Activated naive CD8-positive, alpha-beta T cell treated with anti-CD3 and anti-CD28 coated beads, Interleukin-2, amount 10 ng/mL, durations not matched to agents 7 days and 5 days (primary cell): ENCODE results near the gene ANTXR1. TPM values are rescaled to one million over a fixed set of nuclear protein-coding genes. Genes with fewer than 3 reads are reported as not detected.

Experiments
- ATAC-seq: fragments of 150-1000 bp; cut with Tn5 transposase; one replicate; pipeline ENCODE4 v1.10.0; 2021; ENCODE audit warnings: low read depth, moderate library complexity
- POLR2A ChIA-PET: fragments of 350-600 bp; sonication (Branson Sonifier 250); formaldehyde crosslinking; loops from one replicate; lab custom pipeline; 2021; ENCODE audit warnings: antibody characterized with exemption; lab: Charles Lee
- DNase-seq: peaks from one replicate; pipeline ENCODE4 v3.0.0; 2021
- H3K27ac Mint-ChIP-seq: one replicate; pipeline ENCODE4 v1.8.0; 2022; ENCODE audit warnings: mild to moderate bottlenecking, mixed read lengths
- H3K27me3 Mint-ChIP-seq: one replicate; pipeline ENCODE4 v1.8.0; 2022; ENCODE audit warnings: mild to moderate bottlenecking, moderate library complexity, mixed read lengths
- H3K36me3 Mint-ChIP-seq: one replicate; pipeline ENCODE4 v1.8.0; 2021; ENCODE audit warnings: mild to moderate bottlenecking, mixed read lengths
- H3K4me1 Mint-ChIP-seq: one replicate; pipeline ENCODE4 v1.8.0; 2021; ENCODE audit warnings: mixed read lengths
- H3K4me3 Mint-ChIP-seq: one replicate; pipeline ENCODE4 v1.8.0; 2022; ENCODE audit warnings: mild to moderate bottlenecking, moderate library complexity, mixed read lengths
- H3K9me3 Mint-ChIP-seq: one replicate; pipeline ENCODE4 v1.8.0; 2021; ENCODE audit warnings: mixed read lengths
- total RNA-seq, 2 experiments: library from RNA; stranded (reverse); gene quantifications; one replicate each; pipeline ENCODE4 v1.2.3, GENCODE V29; 2021

Gene ANTXR1
- total RNA-seq, 2 experiments from 2014 or later, result 0.09 to 0.11 TPM

- no peak overlapping the region for H3K4me3 Mint-ChIP-seq
- POLR2A ChIA-PET, result no interaction called here
- H3K36me3 Mint-ChIP-seq, result no peaks in the 10 kb centered on the region
- peaks cover 37% of the 10 kb centered on the region for H3K27me3 Mint-ChIP-seq
- DNase-seq, result no peak
- ATAC-seq, result no peak
- no peak overlapping the region for H3K27ac Mint-ChIP-seq
- H3K4me1 Mint-ChIP-seq, result peaks cover 10% of the 10 kb centered on the region
- H3K9me3 Mint-ChIP-seq, result no peaks in the 10 kb centered on the region
These were observed 42.9 kb downstream of the ANTXR1 start for GRCh38 chr2:69055688-69056470.

DNA sequence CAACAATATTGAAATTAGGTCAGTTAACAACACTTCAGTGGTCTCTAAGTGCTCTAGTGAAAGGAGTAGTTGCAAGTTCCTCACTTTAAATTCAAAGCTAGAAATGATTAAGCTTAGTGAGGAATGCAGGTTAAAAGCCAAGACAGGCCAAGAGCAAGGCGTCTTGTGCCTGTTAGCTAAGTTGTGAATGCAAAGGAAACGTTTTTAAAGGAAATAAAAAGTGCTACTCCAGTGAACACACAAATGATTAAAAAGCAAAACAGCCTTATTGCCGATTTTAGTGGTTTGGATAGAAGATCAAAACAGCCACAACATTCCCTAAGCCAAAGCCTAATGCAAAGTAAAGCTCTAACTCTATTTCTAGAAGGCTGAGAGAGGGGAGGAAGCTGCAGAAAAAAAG lies 44.7 kb downstream of the ANTXR1 start:
- Mint-ChIP-seq H3K27ac (no peak overlapping the region), H3K36me3 (no peaks in the 10 kb centered on the region), H3K4me3 (no peak overlapping the region), H3K27me3 (peaks cover 46% of the 10 kb centered on the region), H3K4me1 (peaks cover 10% of the 10 kb centered on the region), H3K9me3 (no peaks in the 10 kb centered on the region)
- ATAC-seq (no peak), DNase-seq (no peak)
- POLR2A ChIA-PET, result no interaction called here

- H3K36me3 Mint-ChIP-seq, result no peaks in the 10 kb centered on the region
- peaks cover 45% of the 10 kb centered on the region for H3K27me3 Mint-ChIP-seq
- H3K4me3 Mint-ChIP-seq, result no peak overlapping the region
- peaks cover 4% of the 10 kb centered on the region for H3K4me1 Mint-ChIP-seq
- peaks cover 3% of the 10 kb centered on the region for H3K9me3 Mint-ChIP-seq
- DNase-seq (no peak), ATAC-seq (no peak)
- H3K27ac Mint-ChIP-seq, result no peak overlapping the region
- POLR2A ChIA-PET, result no interaction called here
These were observed 46.8 kb downstream of the ANTXR1 start for GRCh38 chr2:69059731-69060290.

- POLR2A ChIA-PET, result no interaction called here
- no peaks in the 10 kb centered on the region for H3K4me1 Mint-ChIP-seq
- peaks cover 3% of the 10 kb centered on the region for H3K9me3 Mint-ChIP-seq
- peaks cover 51% of the 10 kb centered on the region for H3K27me3 Mint-ChIP-seq
- no peak overlapping the region for H3K4me3 Mint-ChIP-seq
- DNase-seq (no peak), ATAC-seq (no peak)
- no peak overlapping the region for H3K27ac Mint-ChIP-seq
- H3K36me3 Mint-ChIP-seq, result no peaks in the 10 kb centered on the region
These were observed 48.0 kb downstream of the ANTXR1 start for GRCh38 chr2:69060938-69061501.

DNA sequence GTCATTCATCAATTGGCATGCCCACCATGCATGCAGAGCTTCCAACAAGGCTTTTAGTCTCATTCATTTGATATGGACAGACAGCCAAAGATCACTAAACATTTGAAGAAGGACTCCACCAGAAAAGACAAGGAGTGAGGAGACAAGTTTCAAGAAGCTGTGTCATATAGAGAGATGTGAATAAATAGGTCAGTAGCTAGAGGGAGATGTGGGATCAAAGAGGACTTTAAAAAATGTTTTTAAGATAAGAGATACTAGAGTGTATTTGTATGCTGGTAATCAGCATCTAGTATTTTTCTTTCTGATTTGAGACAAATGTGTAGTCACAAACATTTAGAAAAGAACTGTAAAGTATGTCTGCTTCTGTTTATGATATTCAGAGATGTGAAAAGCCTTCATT lies 48.5 kb downstream of the ANTXR1 start:
- no peak for DNase-seq
- ATAC-seq, result no peak
- Mint-ChIP-seq H3K4me3 (no peak overlapping the region), H3K9me3 (peaks cover 3% of the 10 kb centered on the region), H3K27ac (no peak overlapping the region), H3K4me1 (no peaks in the 10 kb centered on the region), H3K27me3 (peaks cover 55% of the 10 kb centered on the region), H3K36me3 (no peaks in the 10 kb centered on the region)
- POLR2A ChIA-PET, result no interaction called here

DNA sequence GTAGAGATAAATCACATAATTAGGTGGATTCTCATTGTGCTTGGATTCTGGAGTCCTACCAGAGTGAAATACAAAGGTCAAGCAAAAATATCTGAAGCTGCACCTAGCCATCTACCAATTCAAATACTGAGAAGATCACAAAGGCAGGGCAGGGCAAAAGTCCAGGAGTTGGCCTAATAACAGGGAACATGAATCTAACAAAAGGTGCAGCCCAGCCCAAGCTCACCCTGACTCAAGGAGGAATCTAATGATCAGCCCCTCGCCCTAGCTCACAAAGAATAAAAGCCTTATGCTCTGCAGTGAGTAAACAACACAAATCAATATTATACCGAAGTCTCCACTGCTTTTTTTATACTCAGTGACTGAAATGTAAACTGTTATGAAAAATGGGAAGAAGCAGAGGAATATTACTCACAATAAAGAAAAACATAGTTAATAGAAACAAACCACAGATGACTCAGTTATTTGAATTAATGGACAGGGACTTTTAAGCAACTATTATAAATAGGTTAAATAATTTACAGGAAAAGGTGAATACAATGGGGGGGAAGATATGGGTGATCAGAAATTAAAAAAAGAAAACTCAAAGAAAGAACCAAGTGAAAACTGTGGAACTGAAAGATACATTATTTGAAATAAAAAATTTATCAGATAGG lies 49.5 kb downstream of the ANTXR1 start:
- DNase-seq (no peak), ATAC-seq (no peak)
- H3K9me3 Mint-ChIP-seq, result peaks cover 3% of the 10 kb centered on the region
- peaks cover 61% of the 10 kb centered on the region for H3K27me3 Mint-ChIP-seq
- H3K27ac Mint-ChIP-seq, result no peak overlapping the region
- H3K4me3 Mint-ChIP-seq, result no peak overlapping the region
- H3K36me3 Mint-ChIP-seq, result no peaks in the 10 kb centered on the region
- no peaks in the 10 kb centered on the region for H3K4me1 Mint-ChIP-seq
- POLR2A ChIA-PET, result no interaction called here

- DNase-seq (no peak), ATAC-seq (no peak)
- H3K36me3 Mint-ChIP-seq, result no peaks in the 10 kb centered on the region
- H3K9me3 Mint-ChIP-seq, result peaks cover 3% of the 10 kb centered on the region
- POLR2A ChIA-PET, result no interaction called here
- H3K4me3 Mint-ChIP-seq, result no peak overlapping the region
- no peaks in the 10 kb centered on the region for H3K4me1 Mint-ChIP-seq
- H3K27me3 Mint-ChIP-seq, result peaks cover 55% of the 10 kb centered on the region
- H3K27ac Mint-ChIP-seq, result no peak overlapping the region
These were observed 52.9 kb downstream of the ANTXR1 start for GRCh38 chr2:69065735-69066336.

DNA sequence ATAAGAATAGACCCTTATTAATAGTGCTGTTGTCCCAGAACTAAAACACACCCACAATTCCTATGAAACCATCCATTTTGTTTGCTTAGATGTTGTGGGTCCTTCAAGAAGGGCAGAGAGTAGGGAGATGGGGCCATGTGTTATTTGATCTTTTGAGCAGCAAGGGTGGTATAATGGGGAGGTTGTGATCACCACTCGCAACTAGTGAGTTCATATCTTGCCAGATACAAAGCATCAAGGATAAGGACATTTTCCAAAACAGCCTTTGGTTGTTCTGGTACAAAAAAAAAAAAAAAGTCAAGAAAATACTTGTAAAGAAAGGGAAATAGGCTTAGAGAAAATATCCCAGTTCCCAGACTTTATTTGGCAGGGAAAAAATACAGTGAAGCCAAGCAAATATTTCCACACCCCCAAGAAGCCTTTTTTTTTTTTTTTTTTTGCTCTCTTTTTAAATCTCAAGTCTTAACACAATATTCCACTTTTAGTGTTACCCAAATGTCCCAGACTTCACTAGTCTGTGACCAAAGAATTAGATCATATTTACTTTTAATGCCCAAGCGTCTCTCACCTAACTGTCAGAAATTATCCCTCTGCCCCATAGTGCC lies 54.1 kb downstream of the ANTXR1 start:
- POLR2A ChIA-PET, result no interaction called here
- no peaks in the 10 kb centered on the region for H3K36me3 Mint-ChIP-seq

GRCh38 chr2:69067866-69068265 lies 54.9 kb downstream of the ANTXR1 start:
- no peak for ATAC-seq
- POLR2A ChIA-PET, result no interaction called here
- Mint-ChIP-seq H3K36me3 (no peaks in the 10 kb centered on the region), H3K27ac (no peak overlapping the region), H3K27me3 (peaks cover 37% of the 10 kb centered on the region), H3K9me3 (peaks cover 3% of the 10 kb centered on the region), H3K4me1 (no peaks in the 10 kb centered on the region), H3K4me3 (no peak overlapping the region)
- no peak for DNase-seq

More for the DNA sequence above, 54.1 kb downstream of the ANTXR1 start:
- ATAC-seq (no peak), DNase-seq (no peak)
- peaks cover 3% of the 10 kb centered on the region for H3K9me3 Mint-ChIP-seq
- peaks cover 42% of the 10 kb centered on the region for H3K27me3 Mint-ChIP-seq
- no peak overlapping the region for H3K4me3 Mint-ChIP-seq
- H3K4me1 Mint-ChIP-seq, result no peaks in the 10 kb centered on the region
- no peak overlapping the region for H3K27ac Mint-ChIP-seq

GRCh38 chr2:69070969-69071368 lies 58.0 kb downstream of the ANTXR1 start:
- H3K4me1 Mint-ChIP-seq, result no peaks in the 10 kb centered on the region

DNA sequence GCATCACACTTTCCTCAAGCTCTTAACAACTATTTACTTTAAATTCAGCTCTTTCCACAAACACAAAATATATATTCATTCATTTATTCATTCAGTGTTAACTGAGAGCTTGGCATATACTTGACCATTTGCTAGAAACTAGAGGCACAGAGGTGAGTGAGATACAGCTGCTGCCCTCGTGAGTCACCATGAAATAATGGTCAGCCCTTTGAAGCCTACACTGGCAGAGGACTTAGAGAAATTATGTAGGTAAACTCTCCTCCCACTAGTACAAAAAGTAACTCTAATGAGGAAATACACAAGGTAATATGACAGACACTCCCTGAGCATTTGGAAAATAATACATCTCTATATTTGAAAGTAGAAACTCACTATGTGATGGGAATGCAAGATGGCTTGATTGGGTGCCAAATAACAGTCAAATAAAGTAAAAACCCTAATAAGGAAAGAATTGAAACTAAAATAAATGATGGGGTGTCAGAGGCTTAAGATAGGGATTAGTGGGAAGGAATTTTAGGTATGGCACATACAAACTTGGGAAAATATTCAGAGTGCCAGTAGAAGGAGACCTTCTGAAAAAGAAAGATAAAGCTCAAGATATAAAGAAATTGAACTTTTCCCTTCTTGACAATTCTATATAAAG lies 61.1 kb downstream of the ANTXR1 start:
- Mint-ChIP-seq H3K27me3 (peaks cover 16% of the 10 kb centered on the region), H3K36me3 (no peaks in the 10 kb centered on the region), H3K9me3 (no peaks in the 10 kb centered on the region), H3K27ac (no peak overlapping the region), H3K4me3 (no peak overlapping the region), H3K4me1 (no peaks in the 10 kb centered on the region)
- ATAC-seq (no peak), DNase-seq (no peak)
- POLR2A ChIA-PET, result no interaction called here

More at GRCh38 chr2:69070969-69071368, 58.0 kb downstream of the ANTXR1 start:
- Mint-ChIP-seq H3K27ac (no peak overlapping the region), H3K36me3 (no peaks in the 10 kb centered on the region), H3K4me3 (no peak overlapping the region), H3K27me3 (peaks cover 37% of the 10 kb centered on the region), H3K9me3 (no peaks in the 10 kb centered on the region)
- POLR2A ChIA-PET, result no interaction called here
- DNase-seq (no peak), ATAC-seq (no peak)

DNA sequence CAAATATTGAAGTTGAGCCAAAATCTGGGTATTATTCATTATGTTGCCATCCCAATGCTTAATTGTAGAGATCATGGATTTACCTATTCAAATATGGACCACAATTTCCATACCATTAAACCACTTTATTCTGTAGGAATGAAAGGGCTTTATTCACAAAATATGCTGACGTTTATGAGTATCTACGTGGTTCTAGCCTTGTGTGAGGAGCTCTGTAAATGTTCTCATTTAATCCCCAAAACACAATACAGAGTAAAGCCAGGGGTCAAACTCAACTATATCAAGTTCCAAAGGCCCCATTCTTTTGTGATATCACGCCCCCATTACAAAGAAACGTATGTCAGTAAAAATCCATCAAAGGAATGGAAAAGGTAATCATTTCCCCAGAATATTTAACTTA lies 61.9 kb downstream of the ANTXR1 start:
- ATAC-seq (no peak), DNase-seq (no peak)
- POLR2A ChIA-PET, result no interaction called here
- Mint-ChIP-seq H3K4me1 (no peaks in the 10 kb centered on the region), H3K27ac (no peak overlapping the region), H3K36me3 (no peaks in the 10 kb centered on the region), H3K4me3 (no peak overlapping the region), H3K9me3 (no peaks in the 10 kb centered on the region), H3K27me3 (peaks cover 18% of the 10 kb centered on the region)

DNA sequence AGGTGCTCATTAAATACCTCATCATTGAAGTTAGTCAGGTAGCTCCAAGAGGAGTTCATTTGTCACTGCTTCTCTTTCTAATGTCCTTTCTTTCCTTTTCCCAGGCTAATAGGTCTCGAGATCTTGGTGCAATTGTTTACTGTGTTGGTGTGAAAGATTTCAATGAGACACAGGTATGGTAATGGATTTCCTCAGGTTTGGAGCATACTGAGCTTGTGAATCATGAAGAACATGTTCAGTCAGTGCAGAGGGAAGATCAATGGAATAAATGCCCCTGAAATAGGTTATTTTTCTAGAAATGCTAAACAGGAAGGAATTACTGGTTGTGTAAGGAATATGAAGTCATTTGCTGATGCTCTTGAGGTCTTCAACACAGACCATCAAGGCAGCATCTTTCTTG lies 62.5 kb downstream of the ANTXR1 start:
- H3K27ac Mint-ChIP-seq, result no peak overlapping the region
- POLR2A ChIA-PET, result no interaction called here
- no peak overlapping the region for H3K4me3 Mint-ChIP-seq
- peaks cover 22% of the 10 kb centered on the region for H3K27me3 Mint-ChIP-seq
- ATAC-seq (no peak), DNase-seq (no peak)
- no peaks in the 10 kb centered on the region for H3K36me3 Mint-ChIP-seq
- H3K9me3 Mint-ChIP-seq, result no peaks in the 10 kb centered on the region
- no peaks in the 10 kb centered on the region for H3K4me1 Mint-ChIP-seq
